ENCODE results near the gene OPTC. TPM values are rescaled to one million over a fixed set of nuclear protein-coding genes. Genes with fewer than 3 reads are reported as not detected.

The OPTC gene
- total RNA-seq, 1 donor from 2014 or later, result 0.36 TPM

- DNase-seq (ENCODE audit: low spot score), result no peak
- TF ChIP-seq, protein P1, sequence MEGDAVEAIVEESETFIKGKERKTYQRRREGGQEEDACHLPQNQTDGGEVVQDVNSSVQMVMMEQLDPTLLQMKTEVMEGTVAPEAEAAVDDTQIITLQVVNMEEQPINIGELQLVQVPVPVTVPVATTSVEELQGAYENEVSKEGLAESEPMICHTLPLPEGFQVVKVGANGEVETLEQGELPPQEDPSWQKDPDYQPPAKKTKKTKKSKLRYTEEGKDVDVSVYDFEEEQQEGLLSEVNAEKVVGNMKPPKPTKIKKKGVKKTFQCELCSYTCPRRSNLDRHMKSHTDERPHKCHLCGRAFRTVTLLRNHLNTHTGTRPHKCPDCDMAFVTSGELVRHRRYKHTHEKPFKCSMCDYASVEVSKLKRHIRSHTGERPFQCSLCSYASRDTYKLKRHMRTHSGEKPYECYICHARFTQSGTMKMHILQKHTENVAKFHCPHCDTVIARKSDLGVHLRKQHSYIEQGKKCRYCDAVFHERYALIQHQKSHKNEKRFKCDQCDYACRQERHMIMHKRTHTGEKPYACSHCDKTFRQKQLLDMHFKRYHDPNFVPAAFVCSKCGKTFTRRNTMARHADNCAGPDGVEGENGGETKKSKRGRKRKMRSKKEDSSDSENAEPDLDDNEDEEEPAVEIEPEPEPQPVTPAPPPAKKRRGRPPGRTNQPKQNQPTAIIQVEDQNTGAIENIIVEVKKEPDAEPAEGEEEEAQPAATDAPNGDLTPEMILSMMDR (IDR thresholded peaks at IDR 0.05; ENCODE audit: unreplicated experiment), result no peak
- Mint-ChIP-seq H3K4me1 (ENCODE audit: unreplicated experiment) (peaks cover 10% of the 10 kb centered on the region), H3K4me3 (ENCODE audit: unreplicated experiment) (no peak overlapping the region), H3K36me3 (ENCODE audit: low read depth, unreplicated experiment) (peaks cover 3% of the 10 kb centered on the region), H3K27ac (ENCODE audit: unreplicated experiment) (no peak overlapping the region), H3K27me3 (ENCODE audit: unreplicated experiment) (peaks cover 6% of the 10 kb centered on the region), H3K9me3 (ENCODE audit: unreplicated experiment) (no peaks in the 10 kb centered on the region)
Observed at GRCh38 chr1:203478231-203478630, 15.7 kb upstream of the OPTC start.

DNA sequence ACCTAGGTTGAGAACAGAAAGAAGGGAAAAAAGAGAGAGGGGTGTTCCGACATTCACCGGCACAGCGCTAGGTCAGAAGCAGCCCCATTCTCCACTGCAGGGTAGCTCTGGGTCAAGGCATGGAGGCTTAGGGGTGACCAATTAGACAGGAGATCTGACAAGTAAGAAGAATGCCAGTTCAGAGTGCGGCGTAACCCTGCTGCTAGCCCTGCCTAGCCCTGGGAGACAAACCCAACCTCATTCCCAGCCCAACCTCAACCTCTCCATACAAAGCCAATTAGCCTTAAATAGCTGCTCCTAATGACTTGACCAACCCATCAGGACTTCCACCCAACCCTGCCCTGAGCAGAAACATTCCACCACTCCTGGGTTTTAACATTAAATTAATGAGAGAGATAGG is 15.0 kb upstream of the OPTC start:
- Mint-ChIP-seq H3K27me3 (ENCODE audit: unreplicated experiment) (peaks cover 6% of the 10 kb centered on the region), H3K36me3 (ENCODE audit: low read depth, unreplicated experiment) (peaks cover 3% of the 10 kb centered on the region), H3K9me3 (ENCODE audit: unreplicated experiment) (no peaks in the 10 kb centered on the region), H3K4me3 (ENCODE audit: unreplicated experiment) (no peak overlapping the region), H3K27ac (ENCODE audit: unreplicated experiment) (no peak overlapping the region), H3K4me1 (ENCODE audit: unreplicated experiment) (peaks cover 10% of the 10 kb centered on the region)
- DNase-seq (ENCODE audit: low spot score), result no peak
- TF ChIP-seq, protein P1 (IDR thresholded peaks at IDR 0.05; ENCODE audit: unreplicated experiment), result no peak

GRCh38 chr1:203479646-203480045 is 14.3 kb upstream of the OPTC start:
- no peak for DNase-seq (ENCODE audit: low spot score)
- Mint-ChIP-seq H3K27me3 (ENCODE audit: unreplicated experiment) (peaks cover 6% of the 10 kb centered on the region), H3K4me3 (ENCODE audit: unreplicated experiment) (no peak overlapping the region), H3K36me3 (ENCODE audit: low read depth, unreplicated experiment) (peaks cover 3% of the 10 kb centered on the region), H3K9me3 (ENCODE audit: unreplicated experiment) (no peaks in the 10 kb centered on the region), H3K4me1 (ENCODE audit: unreplicated experiment) (peaks cover 10% of the 10 kb centered on the region), H3K27ac (ENCODE audit: unreplicated experiment) (no peak overlapping the region)
- TF ChIP-seq, protein P1 (IDR thresholded peaks at IDR 0.05; ENCODE audit: unreplicated experiment), result no peak

DNA sequence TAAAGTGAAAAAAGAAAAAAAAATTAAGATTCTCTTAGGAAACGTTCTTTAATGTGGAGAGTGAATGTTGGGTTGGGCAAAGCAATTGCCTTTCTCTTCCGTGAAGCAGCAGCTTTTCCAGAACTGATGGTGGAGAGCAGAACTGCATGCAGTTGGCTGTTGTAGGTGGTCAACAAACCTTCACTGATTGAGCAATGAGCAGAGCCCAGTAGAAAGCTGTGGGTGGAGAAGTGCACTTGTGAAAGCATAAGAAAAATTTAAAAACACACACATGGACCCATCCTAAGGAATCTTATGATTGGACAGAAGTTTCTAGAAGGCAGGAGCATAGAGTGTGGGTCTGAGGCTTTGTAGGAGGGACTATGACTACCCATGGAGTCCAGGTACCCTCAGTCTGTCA is 13.9 kb upstream of the OPTC start:
- Mint-ChIP-seq H3K36me3 (ENCODE audit: low read depth, unreplicated experiment) (peaks cover 3% of the 10 kb centered on the region), H3K27me3 (ENCODE audit: unreplicated experiment) (peaks cover 6% of the 10 kb centered on the region), H3K4me3 (ENCODE audit: unreplicated experiment) (no peak overlapping the region), H3K4me1 (ENCODE audit: unreplicated experiment) (peaks cover 10% of the 10 kb centered on the region), H3K27ac (ENCODE audit: unreplicated experiment) (no peak overlapping the region), H3K9me3 (ENCODE audit: unreplicated experiment) (no peaks in the 10 kb centered on the region)
- TF ChIP-seq, protein P1 (IDR thresholded peaks at IDR 0.05; ENCODE audit: unreplicated experiment), result no peak
- DNase-seq (ENCODE audit: low spot score), result no peak

DNA sequence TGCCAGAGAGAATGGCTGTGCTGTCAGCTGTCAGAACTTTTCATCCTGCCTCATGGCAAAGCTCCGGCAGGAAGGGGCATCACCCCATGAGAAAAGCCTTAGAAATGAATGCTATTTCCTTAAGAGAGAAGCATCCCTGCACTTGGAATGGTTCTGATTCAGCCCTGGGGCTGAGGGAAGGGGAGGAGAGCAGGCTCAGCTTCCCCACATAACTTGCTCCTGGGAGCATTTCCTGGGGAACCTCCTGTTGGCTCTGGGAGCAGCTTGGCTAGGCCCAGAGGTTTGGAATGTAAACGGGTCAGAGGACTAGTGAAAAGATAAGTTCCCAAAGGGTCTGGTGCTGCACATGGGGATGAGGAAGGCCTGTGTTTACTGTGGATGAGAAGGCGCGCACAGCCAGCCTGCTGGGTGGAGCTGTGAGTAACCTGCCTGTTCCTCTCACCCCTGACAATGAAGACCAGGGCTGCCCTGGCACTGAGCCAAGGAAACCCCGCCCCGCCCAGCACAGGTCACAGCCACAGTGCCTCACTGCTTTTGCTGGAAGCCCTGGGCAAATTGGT is 13.3 kb upstream of the OPTC start:
- H3K4me1 Mint-ChIP-seq (ENCODE audit: unreplicated experiment), result peaks cover 13% of the 10 kb centered on the region
- H3K9me3 Mint-ChIP-seq (ENCODE audit: unreplicated experiment), result no peaks in the 10 kb centered on the region
- no peak for DNase-seq (ENCODE audit: low spot score)
- peaks cover 3% of the 10 kb centered on the region for H3K36me3 Mint-ChIP-seq (ENCODE audit: low read depth, unreplicated experiment)
- no peak overlapping the region for H3K27ac Mint-ChIP-seq (ENCODE audit: unreplicated experiment)
- H3K27me3 Mint-ChIP-seq (ENCODE audit: unreplicated experiment), result peaks cover 6% of the 10 kb centered on the region
- no peak overlapping the region for H3K4me3 Mint-ChIP-seq (ENCODE audit: unreplicated experiment)
- TF ChIP-seq, protein P1 (IDR thresholded peaks at IDR 0.05; ENCODE audit: unreplicated experiment), result no peak
